HK-2 (cell line): Measurements from ENCODE around the gene KRTAP10-3.
A peak's percentile ranks its signal among the peaks of the same experiment; 100 is the strongest.

Source experiments
- DNase-seq: peaks from one replicate; pipeline ENCODE4 v3.0.0-alpha.2; 2018; ENCODE audit not compliant: unreplicated experiment

The KRTAP10-3 gene

DNA sequence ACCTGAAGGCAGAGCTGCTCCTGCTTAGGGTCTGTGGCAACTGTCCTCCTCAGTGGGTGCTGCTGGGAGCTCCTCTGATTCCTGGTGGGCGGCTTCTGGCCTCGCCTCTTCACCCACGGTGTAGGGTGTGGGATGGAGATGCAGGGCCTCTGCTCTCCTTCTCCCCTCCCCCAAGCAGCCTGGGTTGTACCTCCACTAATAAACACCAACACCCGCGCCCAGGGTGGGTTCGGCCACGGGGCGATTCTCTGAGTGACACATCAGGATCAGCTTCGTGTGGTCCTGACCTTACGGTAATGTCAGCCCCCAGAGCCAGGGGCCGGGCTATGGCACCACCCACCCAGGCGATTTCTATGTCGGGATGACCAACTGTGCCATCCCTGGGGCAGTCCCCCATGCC is 42.3 kb downstream of the KRTAP10-3 start:
- no peak for DNase-seq

DNA sequence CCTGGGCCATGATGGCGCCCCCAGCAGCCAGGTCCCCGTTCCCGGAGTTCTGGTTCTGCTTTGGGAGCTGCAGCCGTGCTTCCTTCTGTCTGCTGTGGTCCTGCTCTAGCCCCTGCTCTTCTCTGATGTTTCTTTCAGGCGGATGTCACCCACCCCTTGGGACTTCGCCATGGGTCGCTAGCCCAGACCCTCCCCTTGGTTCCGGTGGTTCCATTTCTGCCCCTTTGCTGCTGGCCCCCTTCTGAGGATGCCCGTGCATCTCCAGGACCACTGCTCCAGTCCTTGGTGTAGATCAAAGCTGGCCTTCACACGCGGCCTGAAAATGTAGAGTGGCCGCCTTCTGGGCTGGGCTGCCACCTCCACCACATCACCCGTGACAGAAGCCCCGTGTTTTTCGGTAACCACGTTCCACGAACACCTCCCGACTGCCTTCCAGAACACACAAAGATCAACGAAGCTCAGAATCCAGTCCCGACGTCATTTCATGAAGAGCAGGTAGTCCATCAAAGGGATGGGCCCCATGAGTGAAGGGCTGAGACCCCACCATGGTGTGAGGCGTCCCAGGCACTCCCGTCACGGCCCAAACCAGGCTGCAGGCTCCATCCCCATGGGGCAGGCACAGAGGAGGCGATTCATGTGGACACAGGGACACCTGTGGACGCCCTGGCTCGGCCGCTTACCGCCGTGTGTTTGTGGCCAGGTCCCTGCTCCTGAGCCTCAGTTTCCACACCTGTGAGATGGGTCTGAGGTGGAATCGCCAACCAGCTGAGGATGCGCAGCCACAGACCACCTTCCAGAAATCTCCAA is 43.0 kb downstream of the KRTAP10-3 start:
- DNase-seq = no peak

DNA sequence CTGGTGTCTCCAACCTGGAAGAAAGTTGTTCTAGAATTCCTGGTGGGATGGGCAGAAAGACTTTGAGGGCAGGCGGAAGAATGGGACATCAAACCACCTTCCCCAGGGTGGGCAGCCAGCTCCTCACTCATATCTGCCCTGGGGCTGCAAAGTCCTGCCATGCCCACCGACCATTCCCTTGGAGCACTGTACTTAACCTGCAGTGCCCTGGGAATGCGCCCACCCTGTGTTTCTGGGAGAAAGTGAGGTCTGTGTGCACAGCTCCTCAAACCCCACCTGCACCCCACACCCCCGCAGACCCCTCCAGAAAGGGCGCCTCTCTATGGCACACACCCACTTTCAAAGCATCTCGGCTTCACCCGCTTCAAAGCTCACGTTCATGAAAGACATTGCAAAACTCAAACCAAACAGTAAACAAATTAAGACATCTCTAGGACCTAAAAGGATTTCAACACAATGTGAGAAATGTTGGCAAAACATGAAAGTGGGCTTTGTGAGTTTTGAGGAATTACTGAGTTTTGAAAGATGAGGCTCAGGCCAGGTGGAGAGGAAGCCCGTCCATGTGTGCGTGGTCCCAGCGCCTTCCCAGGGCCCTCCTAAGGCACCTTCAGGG is 43.7 kb downstream of the KRTAP10-3 start:
- DNase-seq = no peak

DNA sequence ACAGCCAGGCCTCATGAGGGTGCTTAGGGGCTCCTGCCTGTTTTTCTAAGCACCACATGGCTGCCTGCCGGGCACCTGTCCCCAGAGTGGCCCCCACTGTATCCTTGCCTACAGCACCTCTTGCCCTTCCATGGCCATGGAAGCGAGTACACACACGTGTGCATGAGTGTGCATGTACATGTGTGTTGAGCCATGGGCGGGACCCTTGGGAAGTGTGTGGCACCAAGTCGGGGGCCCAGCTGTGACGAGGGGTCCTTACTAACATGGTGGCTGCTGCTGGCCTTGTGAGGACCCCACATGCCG is 44.4 kb downstream of the KRTAP10-3 start:
- no peak for DNase-seq

DNA sequence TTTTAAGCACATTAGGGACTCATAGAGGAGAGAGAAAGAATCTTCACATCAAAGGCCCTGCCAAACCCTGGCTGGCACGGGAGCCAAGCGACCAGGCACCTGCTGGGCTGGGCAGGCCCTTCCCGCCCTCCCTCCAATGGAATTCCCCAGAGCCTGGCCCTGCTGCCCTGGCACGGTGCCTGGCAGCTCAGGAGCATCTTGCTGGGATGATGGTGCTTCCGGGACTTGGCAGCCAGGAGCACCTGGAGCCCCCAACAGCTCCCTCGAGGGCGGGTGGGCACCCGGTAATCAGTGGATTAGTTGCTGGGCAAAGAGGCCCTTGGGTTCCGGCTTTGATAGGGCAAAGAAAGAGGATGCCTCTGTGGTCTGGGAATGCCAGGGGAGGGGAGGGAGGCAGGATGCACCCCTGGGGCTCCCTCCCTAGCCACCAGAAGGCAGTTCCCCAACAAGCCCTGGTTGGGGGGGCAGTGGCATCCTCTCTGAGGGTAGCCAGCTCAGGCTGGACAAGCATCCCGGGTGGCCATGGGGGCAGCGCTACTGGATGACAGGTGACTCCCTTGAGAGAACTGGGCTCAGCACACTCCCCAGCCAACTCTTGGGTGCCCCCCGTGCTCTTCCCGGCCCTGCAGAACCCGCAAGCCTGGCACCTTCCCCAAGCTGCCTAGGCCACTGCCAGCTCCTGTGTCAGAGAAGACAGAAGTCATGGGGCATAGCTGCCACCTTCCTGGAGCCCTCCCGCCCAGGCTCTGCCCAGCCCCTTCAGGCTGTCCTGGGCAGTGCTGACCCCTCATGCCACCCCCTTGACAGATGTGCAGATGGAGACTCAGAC is 45.0 kb downstream of the KRTAP10-3 start:
- DNase-seq = no peak

DNA sequence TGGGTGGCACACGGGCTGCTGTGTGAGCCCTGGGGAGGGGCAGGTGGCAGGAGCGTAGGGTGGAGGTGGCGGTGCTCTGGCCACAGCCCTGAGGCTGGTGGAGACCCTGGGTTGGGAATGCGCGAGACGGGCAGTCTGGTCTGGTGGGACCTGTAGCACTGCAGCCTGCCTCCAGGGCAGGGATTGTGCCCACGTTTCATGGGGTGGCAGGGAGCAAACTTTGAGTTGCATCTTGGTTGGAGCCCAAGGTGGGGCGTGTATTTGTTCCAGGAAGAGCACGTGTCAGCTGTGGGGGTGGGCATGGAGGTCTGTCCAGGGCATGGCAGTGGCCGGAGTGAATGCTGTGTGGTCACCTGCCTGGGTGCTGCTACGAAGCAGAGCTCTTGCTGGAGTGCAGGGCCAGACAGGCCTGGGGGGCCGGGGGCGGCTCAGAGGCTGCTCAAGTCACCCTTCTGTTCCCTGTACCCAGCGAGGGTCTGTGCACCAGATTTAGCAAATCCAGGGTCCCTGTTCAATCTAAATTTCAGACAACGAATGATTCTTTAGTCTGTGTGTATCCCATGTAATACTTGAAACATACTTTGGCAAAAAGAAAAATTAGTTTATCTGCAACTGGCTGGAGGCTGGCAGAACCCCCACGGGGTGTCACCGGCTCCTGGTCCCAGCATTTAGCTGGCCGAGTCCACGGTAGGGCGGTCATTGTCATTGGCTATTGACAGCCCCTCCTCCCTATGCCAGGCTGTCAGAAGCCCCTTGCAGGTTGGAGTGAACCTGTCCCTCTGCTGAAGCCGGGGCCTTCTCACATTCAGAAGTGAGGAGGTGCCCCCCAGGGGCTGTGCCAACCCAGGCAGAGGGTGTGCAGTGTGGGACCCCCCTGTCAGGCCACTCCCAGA is 45.9 kb downstream of the KRTAP10-3 start:
- no peak for DNase-seq

DNA sequence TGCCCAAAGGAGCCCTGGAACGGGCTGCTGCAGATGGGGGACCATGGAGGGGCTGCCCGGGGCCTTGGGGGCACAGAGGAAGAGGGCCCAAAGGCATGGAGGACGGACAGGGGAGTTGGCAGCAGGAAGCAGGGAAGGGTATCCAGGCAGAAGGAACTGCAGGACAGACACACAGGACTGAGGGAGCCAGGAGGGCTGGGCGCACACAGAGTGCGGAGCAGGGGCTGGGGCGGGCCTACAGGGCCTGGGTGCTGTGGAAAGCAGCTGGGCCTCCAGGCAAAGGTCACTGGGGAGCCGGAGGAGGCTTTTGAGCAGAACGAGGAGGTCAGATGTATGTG is 46.7 kb downstream of the KRTAP10-3 start:
- DNase-seq = no peak

DNA sequence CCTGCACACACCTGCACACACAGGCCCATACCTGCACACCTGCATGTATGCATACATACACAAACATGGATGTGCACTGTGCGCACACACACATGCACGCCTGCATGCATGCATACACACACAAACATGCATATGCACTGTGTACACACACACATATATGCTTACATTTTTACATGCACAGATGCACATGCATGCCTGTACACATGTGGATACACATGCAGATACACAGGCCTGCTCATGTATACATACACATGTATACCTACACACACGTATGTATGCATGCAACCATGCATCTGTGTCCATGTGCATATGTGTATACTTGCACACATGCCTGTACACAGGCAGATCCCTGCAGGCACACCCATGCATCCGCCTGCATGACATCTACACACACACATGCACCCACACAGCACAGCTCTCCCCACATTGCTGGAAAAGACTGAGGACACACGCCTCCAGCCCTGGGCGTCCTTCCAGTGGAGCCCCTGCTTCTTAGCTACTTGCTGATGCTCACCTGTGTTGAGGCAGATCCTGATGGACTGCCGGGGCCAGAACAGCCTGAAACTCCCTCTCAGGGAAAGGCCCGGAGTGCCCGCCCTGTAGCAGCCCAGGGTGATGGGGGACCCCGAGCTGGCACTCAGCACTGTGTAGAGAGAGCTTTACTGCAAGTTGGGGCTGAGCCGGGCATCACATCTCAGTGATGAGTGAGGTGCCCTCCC is 47.2 kb downstream of the KRTAP10-3 start:
- DNase-seq = no peak

DNA sequence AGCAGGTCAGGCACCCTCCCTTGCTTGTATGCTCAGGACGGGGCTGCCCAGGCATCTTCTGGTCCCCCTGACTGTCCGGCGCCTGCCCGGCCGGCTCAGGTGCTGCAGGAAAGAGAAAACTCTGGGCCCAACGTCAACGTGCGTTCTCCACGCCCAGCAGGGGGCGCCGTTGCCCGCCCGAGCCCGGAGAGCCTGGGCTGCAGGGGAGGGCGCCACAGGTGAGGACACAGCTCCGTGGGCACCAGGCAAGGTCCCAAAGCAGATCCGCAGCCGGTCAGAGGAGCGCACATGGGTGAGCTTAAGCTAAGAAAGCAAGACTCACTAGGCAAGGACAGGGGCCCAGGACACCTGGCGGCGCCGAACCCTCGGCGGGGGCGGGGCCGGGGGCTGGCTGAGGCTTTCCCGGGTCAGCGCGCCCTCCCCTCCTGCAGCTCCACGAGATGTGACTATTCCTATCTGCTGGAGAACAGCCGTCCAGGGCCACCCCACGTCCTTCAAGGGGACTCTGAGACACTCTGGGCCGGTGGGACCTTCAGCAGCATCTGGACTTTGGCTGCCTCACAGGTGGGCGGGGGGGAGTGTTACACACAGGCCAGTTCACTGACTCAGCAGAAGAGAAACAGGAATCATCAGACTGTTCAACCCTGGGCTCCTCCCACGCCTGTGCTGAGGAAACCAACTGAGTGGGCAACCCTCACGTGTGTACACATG is 47.9 kb downstream of the KRTAP10-3 start:
- peak; percentile 55 for DNase-seq

DNA sequence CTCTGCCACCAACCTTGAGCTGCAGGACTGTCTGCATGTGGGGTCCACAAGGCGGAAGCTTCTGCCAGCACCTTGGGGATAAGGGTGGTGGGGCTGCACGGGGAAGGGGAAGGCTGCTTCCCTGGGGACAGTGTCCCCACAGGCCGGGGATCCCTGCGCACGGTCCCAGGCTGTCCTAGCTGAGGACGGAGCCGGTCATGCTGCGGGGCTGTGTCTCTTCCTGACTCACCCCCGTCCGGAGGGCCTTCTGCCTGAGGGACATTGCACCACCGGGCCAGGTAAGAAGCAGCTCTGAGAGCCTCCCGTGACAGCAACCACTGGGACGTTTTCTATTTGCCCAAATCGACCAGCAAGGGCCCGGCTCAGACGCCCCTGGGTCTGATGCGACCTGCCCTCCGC is 48.5 kb downstream of the KRTAP10-3 start:
- DNase-seq = no peak

DNA sequence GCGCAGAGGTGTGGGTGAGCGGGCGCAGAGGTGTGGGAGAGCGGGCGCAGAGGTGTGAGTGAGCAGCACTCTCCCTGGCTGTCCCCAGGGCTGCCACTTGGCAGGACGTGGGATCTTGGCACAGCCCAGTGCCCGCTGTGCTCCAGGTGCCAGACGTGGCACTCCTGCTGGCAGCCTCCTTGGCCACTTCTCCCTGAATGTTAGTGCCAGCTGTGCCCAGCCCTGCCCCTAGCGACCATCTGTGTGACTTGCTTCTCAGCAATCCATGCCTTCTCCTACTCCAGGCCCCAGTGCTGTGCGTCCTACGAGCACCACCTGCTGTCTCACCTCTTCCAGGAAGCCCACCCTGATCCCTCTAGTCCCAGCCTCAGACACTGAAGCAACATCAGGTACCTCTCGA is 49.1 kb downstream of the KRTAP10-3 start:
- peak; percentile 6 for DNase-seq

DNA sequence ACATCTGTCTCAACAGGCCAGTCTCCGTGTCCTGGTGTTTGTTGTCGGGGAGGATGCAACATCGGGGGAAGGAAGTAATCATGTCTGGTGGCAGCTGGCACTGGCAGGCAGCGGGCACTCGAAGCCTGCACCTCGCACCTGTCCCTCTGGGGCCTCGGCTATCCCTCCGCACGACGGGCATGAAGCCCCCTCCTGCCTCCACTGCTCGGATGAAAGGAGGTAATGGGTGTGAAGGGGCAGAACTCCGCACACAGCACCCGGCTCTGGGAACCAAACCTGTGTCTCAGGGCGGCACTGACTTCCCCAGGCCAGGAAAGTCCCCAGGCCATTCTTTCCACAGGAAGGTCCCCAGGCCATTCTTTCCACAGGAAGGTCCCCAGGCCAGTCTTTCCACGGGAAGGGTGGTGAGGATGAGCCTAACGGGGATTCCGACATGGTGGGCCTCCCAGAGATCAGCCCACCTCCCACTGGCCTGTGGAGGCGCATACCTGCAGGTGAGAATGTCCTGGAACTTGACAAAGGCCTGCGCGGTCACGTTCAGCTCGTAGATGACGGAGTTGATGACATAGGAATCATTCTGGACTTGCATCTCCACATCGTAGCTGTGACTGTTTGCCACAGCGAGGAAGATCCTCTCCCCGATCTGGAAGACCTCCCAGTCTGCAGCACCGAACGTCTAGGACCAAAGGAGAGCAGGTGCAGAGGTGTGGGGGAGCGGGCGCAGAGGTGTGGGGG is 49.7 kb downstream of the KRTAP10-3 start:
- DNase-seq = no peak

DNA sequence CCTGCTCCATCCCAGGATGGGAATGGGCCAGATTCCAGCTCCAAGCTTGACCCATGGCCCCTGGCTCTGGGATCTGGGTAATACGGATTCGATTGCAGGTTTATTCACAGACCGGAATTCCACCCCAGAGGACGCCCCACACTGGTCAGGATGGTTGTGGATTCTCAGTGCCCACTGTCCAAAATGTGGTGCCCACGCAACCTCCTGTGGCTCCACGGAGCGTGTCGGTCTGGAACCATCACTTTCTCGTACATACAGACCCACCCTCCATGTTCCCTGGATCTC is 50.2 kb downstream of the KRTAP10-3 start:
- DNase-seq = no peak
